Left ventricle myocardium inferior (tissue), 1 donor: ENCODE data around the gene ZBTB40. TPM values are rescaled to one million over a fixed set of nuclear protein-coding genes. Genes with fewer than 3 reads are reported as not detected.

Experiments used
- DNase-seq: peaks from one replicate; pipeline ENCODE4 v3.0.0-alpha.2; 2020
- H3K27ac ChIP-seq: fragments of 200-600 bp; replicated peaks from 2 replicates; pipeline ENCODE4 v1.8.0; 2021
- H3K27me3 ChIP-seq: fragments of 200-600 bp; 2 replicates; pipeline ENCODE4 v1.8.0; 2021; ENCODE audit warnings: low read depth
- H3K36me3 ChIP-seq: fragments of 200-600 bp; 2 replicates; pipeline ENCODE4 v1.8.0; 2021
- H3K4me1 ChIP-seq: fragments of 200-600 bp; 2 replicates; pipeline ENCODE4 v1.8.0; 2021
- H3K4me3 ChIP-seq: fragments of 200-600 bp; 2 replicates; pipeline ENCODE4 v1.8.0; 2021; ENCODE audit warnings: mild to moderate bottlenecking, moderate library complexity
- H3K9me3 ChIP-seq: fragments of 200-600 bp; replicated peaks from 2 replicates; pipeline ENCODE4 v1.8.0; 2021
- intact Hi-C: fragments of 100-400 bp; cut with micrococcal nuclease; formaldehyde crosslinking; loops from one replicate; pipeline ENCODE4 v1.11.0; 2022
- total RNA-seq: library from RNA; stranded (reverse); fragmentation: NEBNext Ultra II Directional; extraction: Animal tissue kit (Norgen Biotek cat#: 25700); gene quantifications from one replicate; pipeline ENCODE4 v1.2.1, GENCODE V29; 2021
- TF ChIP-seq, protein P1 (sequence below): fragments of 200-600 bp; IDR thresholded peaks from 2 replicates; pipeline ENCODE4 v1.8.0; 2021; ENCODE audit warnings: antibody characterized with exemption, mild to moderate bottlenecking, borderline replicate concordance
- donor health status: DM: no; HTN: yes; CAD: no; lungs with severe emphysema.

The ZBTB40 gene
- total RNA-seq, 1 donor from 2014 or later = 17.9 TPM

DNA sequence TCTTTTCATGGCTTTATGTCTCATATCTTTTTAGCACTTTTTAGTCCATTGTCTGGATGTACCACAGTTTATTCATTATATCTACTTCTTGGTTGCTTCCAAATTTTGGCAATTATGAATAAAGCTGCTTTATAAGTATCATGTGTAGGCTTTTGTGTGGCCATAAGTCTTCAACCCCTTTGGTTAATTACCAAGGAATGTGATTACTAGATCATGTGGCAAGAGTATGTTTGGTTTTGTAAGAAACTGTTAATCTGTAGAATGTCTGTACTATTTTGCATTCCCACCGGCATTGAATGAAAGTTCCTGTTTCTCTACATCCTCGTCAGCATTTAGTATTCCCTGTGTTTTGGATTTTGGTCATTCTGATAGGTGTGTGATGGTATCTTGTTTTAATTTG, 31.5 kb downstream of the ZBTB40 start:
- TF ChIP-seq, protein P1, sequence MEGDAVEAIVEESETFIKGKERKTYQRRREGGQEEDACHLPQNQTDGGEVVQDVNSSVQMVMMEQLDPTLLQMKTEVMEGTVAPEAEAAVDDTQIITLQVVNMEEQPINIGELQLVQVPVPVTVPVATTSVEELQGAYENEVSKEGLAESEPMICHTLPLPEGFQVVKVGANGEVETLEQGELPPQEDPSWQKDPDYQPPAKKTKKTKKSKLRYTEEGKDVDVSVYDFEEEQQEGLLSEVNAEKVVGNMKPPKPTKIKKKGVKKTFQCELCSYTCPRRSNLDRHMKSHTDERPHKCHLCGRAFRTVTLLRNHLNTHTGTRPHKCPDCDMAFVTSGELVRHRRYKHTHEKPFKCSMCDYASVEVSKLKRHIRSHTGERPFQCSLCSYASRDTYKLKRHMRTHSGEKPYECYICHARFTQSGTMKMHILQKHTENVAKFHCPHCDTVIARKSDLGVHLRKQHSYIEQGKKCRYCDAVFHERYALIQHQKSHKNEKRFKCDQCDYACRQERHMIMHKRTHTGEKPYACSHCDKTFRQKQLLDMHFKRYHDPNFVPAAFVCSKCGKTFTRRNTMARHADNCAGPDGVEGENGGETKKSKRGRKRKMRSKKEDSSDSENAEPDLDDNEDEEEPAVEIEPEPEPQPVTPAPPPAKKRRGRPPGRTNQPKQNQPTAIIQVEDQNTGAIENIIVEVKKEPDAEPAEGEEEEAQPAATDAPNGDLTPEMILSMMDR = no peak
- H3K36me3 ChIP-seq = no peaks in the 10 kb centered on the region
- no peak overlapping the region for H3K27ac ChIP-seq
- H3K27me3 ChIP-seq = no peaks in the 10 kb centered on the region
- H3K4me3 ChIP-seq = no peak overlapping the region
- DNase-seq = no peak
- H3K9me3 ChIP-seq = peaks cover 19% of the 10 kb centered on the region
- H3K4me1 ChIP-seq = peaks cover 22% of the 10 kb centered on the region
- intact Hi-C loops = no loop called here

DNA sequence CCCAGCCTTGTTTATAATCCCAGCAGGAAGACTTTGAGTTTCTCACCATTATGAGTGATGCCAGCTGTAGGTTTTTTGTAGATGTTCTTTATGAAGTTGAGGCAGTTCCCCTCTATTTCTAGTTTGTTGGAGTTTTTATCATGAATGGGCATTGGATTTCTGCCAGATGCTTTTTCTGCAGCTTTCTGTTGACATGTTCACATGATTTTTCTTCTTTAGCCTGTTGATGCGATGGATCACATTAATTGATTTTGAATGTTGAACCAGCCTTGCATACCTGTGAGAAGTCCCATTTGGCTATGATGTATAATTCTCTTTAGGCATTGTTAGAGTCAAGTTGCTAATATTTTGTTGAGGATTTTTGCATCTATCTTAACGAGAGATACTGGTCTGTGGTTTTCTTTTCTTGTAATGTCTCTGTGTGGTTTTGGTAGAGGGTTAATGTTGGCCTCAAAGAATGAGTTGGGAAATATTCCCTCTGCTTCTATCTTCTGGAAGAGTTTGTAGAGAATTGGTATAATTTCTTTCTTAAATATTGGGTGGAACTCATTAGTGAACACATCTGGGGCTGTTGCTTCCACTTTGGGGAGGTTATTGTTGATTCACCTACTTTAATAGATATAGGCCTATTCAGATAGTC, 33.2 kb downstream of the ZBTB40 start:
- Histone ChIP-seq H3K27me3 (no peaks in the 10 kb centered on the region), H3K4me1 (peaks cover 27% of the 10 kb centered on the region), H3K4me3 (no peak overlapping the region), H3K9me3 (peaks cover 13% of the 10 kb centered on the region), H3K36me3 (no peaks in the 10 kb centered on the region), H3K27ac (no peak overlapping the region)
- DNase-seq = no peak
- TF ChIP-seq, protein P1 = no peak
- intact Hi-C loops = no loop called here

DNA sequence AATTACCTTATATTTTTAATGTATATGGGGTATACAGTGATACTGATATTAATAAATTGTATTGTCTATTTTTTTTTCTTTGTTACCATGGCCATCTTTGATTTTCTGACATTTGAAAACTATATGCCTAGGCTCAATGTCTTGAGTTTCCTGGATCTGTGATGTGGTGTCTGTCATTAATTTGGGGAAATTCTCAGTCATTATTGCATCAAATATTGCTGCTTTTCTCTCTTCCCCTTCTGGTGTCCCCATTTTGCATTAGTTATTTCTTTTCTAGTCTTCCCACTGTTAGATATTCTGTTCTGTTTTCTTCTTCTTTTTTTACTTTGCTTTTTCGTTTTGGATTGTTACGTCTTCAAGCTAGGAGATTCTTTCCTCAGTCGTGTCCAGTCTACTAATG, 33.8 kb downstream of the ZBTB40 start:
- TF ChIP-seq, protein P1 = no peak

DNA sequence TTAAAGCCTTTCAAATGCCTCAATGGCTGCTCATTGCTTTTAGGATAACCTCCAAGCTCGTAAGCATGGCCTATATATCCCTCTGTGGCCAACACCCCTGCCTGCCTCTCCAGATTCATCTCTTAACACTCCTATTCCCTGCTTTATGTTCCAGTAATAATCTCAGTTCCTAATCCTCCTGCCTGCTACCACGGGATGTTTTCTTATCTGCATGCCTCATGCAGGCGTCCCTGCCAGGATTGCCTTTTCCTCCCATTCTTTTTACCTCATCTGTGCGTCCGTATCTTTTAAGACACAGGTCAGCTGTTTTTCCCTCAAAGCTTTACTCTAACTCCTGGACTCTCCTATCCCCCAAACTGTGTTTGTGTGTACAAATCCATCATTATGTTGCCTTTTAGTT, 36.1 kb downstream of the ZBTB40 start:
- Histone ChIP-seq H3K27me3 (no peaks in the 10 kb centered on the region), H3K4me3 (no peak overlapping the region), H3K4me1 (peaks cover 45% of the 10 kb centered on the region), H3K36me3 (peaks cover 11% of the 10 kb centered on the region), H3K9me3 (peaks cover 13% of the 10 kb centered on the region), H3K27ac (peak overlapping the region; percentile 48)
- no peak for DNase-seq
- TF ChIP-seq, protein P1 = no peak
- intact Hi-C loops = no loop called here

More for the DNA sequence above, 33.8 kb downstream of the ZBTB40 start:
- H3K9me3 ChIP-seq = peaks cover 13% of the 10 kb centered on the region
- DNase-seq = no peak
- peaks cover 3% of the 10 kb centered on the region for H3K36me3 ChIP-seq
- H3K27ac ChIP-seq = no peak overlapping the region
- H3K4me3 ChIP-seq = no peak overlapping the region
- intact Hi-C loops = no loop called here
- H3K4me1 ChIP-seq = peaks cover 27% of the 10 kb centered on the region
- no peaks in the 10 kb centered on the region for H3K27me3 ChIP-seq

DNA sequence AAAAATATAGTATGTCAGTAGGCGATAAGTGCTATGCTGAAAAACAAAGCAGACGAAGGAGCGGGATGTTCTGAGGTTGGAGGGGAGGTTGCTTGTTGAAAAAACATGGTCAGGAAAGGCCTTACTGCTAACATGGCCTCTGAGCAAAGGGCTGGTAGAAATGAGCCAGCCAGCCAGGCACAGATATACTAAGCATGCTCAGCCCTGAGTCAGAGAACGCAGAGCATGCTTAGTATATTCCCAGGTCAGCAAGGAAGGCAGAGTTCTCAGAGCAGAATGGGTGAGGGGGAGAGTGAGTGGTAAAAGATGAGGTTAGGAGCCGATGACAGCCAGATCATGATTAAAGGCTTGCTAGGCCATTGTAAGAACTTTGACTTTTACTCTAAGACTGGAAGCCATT, 36.7 kb downstream of the ZBTB40 start:
- Histone ChIP-seq H3K4me1 (peaks cover 47% of the 10 kb centered on the region), H3K36me3 (peaks cover 11% of the 10 kb centered on the region), H3K9me3 (peaks cover 13% of the 10 kb centered on the region), H3K27ac (peak overlapping the region; percentile 48), H3K27me3 (no peaks in the 10 kb centered on the region), H3K4me3 (no peak overlapping the region)
- TF ChIP-seq, protein P1 = no peak
- DNase-seq = no peak
- intact Hi-C loops = no loop called here
